SK-N-SH treated with all-trans-retinoic acid at 6 μM for 48 hours (cell line): ENCODE results near the gene ZNF217.
"Not testable (repeated sequence)": the region's sequence is repeated elsewhere in the genome, so short reads cannot be mapped to it uniquely, and the experiment has no call there.

ENCODE experiments used
- ATAC-seq: fragments of 200-7000 bp; cut with Tn5 transposase; 3 replicates; pipeline ENCODE4 v1.9.1; 2020; ENCODE audit warnings: mild to moderate bottlenecking, moderate library complexity
- BACH2 ChIP-seq: fragments of 250-450 bp; sonication (Bioruptor Pico); IDR thresholded peaks from 2 replicates; pipeline ENCODE4 v1.9.0; 2021; ENCODE audit warnings: mild to moderate bottlenecking, borderline replicate concordance
- CSDC2 ChIP-seq: fragments of 250-450 bp; sonication (Bioruptor Pico); IDR thresholded peaks from 2 replicates; pipeline ENCODE4 v1.5.0; 2020; ENCODE audit warnings: mild to moderate bottlenecking, moderate library complexity
- CSRNP3 ChIP-seq: fragments of 250-450 bp; sonication (Bioruptor Pico); IDR thresholded peaks from 2 replicates; pipeline ENCODE4 v1.5.1; 2021; ENCODE audit warnings: mild to moderate bottlenecking, moderate library complexity
- ESRRG ChIP-seq: fragments of 250-450 bp; sonication (Bioruptor Pico); IDR thresholded peaks from 2 replicates; pipeline ENCODE4 v1.6.1; 2021; ENCODE audit warnings: mild to moderate bottlenecking
- GLIS3 ChIP-seq: fragments of 250-450 bp; sonication (Bioruptor Pico); IDR thresholded peaks from 2 replicates; pipeline ENCODE4 v1.5.0; 2020; ENCODE audit warnings: mild to moderate bottlenecking, moderate library complexity
- ISL1 ChIP-seq: fragments of 250-450 bp; sonication (Bioruptor Pico); IDR thresholded peaks from 2 replicates; pipeline ENCODE4 v2.1.2; 2022; ENCODE audit warnings: mild to moderate bottlenecking, moderate library complexity
- OSR1 ChIP-seq: fragments of 250-450 bp; sonication (Bioruptor Pico); IDR thresholded peaks from 2 replicates; pipeline ENCODE4 v1.8.0; 2022; ENCODE audit warnings: moderate library complexity, mild to moderate bottlenecking, inconsistent platforms
- POU6F1 ChIP-seq: fragments of 250-450 bp; sonication (Bioruptor Pico); IDR thresholded peaks from 2 replicates; pipeline ENCODE4 v1.8.0; 2021; ENCODE audit warnings: low read depth, mild to moderate bottlenecking, moderate library complexity, borderline replicate concordance
- PPARA ChIP-seq: fragments of 250-450 bp; sonication (Bioruptor Pico); IDR thresholded peaks from 2 replicates; pipeline ENCODE4 v1.5.0; 2020; ENCODE audit warnings: mild to moderate bottlenecking, borderline replicate concordance
- RARB ChIP-seq: fragments of 250-450 bp; sonication (Bioruptor Pico); IDR thresholded peaks from 2 replicates; pipeline ENCODE4 v1.8.0; 2021; ENCODE audit warnings: mild to moderate bottlenecking, moderate library complexity
- SNAI2 ChIP-seq: fragments of 250-450 bp; sonication (Bioruptor Pico); IDR thresholded peaks from 2 replicates; pipeline ENCODE4 v1.5.0; 2020; ENCODE audit warnings: mild to moderate bottlenecking, moderate library complexity
- TCF4 ChIP-seq: fragments of 250-450 bp; sonication (Bioruptor Pico); IDR thresholded peaks from 2 replicates; pipeline ENCODE4 v1.8.0; 2021; ENCODE audit warnings: mild to moderate bottlenecking, moderate library complexity, borderline replicate concordance
- TOX ChIP-seq: fragments of 250-450 bp; sonication (Bioruptor Pico); IDR thresholded peaks from 2 replicates; pipeline ENCODE4 v1.8.0; 2021; ENCODE audit warnings: mild to moderate bottlenecking, moderate library complexity, borderline replicate concordance
- TSHZ2 ChIP-seq: fragments of 250-450 bp; sonication (Bioruptor Pico); IDR thresholded peaks from 2 replicates; pipeline ENCODE4 v1.5.0; 2020; ENCODE audit warnings: mild to moderate bottlenecking, moderate library complexity
- ZFP3 ChIP-seq: fragments of 250-450 bp; sonication (Bioruptor Pico); IDR thresholded peaks from 2 replicates; pipeline ENCODE4 v1.5.0; 2020; ENCODE audit warnings: mild to moderate bottlenecking, moderate library complexity
- ZFP30 ChIP-seq: fragments of 450-650 bp; formaldehyde crosslinking; IDR thresholded peaks from 2 replicates; pipeline ENCODE4 v1.5.0; 2022; ENCODE audit warnings: mild to moderate bottlenecking, moderate library complexity
- ZNF565 ChIP-seq: fragments of 450-650 bp; formaldehyde crosslinking; conservative IDR thresholded peaks from 2 replicates; pipeline ENCODE4 v1.5.0; 2020; ENCODE audit warnings: low read depth, mild to moderate bottlenecking, moderate library complexity
- ZNF70 ChIP-seq: fragments of 450-650 bp; formaldehyde crosslinking; IDR thresholded peaks from 2 replicates; pipeline ENCODE4 v1.5.0; 2020; ENCODE audit warnings: mild to moderate bottlenecking, moderate library complexity
- TF ChIP-seq, protein P1 (sequence below): fragments of 250-450 bp; sonication (Bioruptor Pico); IDR thresholded peaks from 2 replicates; pipeline ENCODE4 v1.8.0; 2020; ENCODE audit warnings: mild to moderate bottlenecking, moderate library complexity, borderline replicate concordance
- TF ChIP-seq, protein P2 (sequence below): fragments of 250-450 bp; sonication (Bioruptor Pico); IDR thresholded peaks from 2 replicates; pipeline ENCODE4 v1.5.1; 2020; ENCODE audit warnings: low read depth, mild to moderate bottlenecking, moderate library complexity

The ZNF217 gene

DNA sequence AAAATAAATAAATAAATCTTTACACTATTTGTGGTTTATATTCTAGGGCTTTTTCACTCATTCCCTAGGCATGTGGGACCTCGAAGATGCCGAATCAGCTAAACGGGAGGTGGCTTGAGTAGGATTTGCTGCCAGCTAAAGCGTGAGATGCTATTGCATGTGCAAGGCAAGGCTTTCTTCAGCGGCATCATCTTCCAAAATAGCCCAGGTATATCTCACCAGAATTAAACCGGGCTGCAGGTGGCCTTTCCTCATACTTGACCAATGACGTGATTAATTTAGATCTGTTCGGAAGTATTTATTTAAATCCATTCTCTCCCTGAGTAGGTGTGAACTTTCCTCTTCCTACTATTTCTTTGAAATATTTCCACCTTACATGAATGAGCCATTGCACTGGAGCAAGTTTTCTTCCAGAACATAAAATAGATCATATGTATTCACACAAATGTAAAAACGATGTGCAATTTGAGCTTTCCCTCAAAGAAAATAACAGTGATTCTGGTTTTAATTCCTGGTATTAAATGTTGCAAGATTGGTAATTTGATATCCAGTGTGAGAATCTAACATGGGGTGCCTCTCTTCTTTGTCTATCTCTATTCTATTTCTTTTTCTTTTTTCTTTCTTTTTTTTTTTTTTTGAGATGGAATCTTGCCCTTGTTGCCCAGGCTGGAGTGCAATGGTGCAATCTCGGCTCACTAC lies 24.3 kb upstream of the ZNF217 start (continued):
- TF ChIP-seq TSHZ2 (CRISPR knock-in tag) (no peak), CSDC2 (CRISPR knock-in tag) (no peak)

GRCh38 chr20:53616489-53616888 lies 22.9 kb upstream of the ZNF217 start:
- not testable (repeated sequence) for ATAC-seq

DNA sequence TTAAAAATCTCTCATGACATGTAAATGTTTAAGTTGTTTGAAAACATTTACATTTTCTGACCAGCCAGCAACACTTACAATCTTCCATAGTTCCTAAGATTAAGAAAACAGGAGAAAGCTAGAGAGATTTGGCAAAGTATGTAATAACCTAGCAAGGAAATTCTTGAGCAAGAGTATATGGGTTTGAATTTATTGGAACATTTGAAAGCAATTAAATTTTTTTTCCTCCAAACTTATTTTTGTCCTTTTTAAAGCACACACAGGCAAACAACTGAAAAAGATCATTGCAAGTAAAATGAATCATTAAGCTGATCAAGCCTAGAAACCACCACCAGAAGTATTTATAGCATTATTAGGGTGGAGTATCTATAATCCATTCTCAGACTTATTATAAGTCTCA lies 20.1 kb upstream of the ZNF217 start:
- ATAC-seq = no peak
- TF ChIP-seq TCF4 (CRISPR knock-in tag) = no peak
- no peak for TF ChIP-seq CSDC2 (CRISPR knock-in tag)
- no peak for TF ChIP-seq ZFP3
- TF ChIP-seq, protein P1, sequence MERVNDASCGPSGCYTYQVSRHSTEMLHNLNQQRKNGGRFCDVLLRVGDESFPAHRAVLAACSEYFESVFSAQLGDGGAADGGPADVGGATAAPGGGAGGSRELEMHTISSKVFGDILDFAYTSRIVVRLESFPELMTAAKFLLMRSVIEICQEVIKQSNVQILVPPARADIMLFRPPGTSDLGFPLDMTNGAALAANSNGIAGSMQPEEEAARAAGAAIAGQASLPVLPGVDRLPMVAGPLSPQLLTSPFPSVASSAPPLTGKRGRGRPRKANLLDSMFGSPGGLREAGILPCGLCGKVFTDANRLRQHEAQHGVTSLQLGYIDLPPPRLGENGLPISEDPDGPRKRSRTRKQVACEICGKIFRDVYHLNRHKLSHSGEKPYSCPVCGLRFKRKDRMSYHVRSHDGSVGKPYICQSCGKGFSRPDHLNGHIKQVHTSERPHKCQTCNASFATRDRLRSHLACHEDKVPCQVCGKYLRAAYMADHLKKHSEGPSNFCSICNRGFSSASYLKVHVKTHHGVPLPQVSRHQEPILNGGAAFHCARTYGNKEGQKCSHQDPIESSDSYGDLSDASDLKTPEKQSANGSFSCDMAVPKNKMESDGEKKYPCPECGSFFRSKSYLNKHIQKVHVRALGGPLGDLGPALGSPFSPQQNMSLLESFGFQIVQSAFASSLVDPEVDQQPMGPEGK (CRISPR knock-in tag) = no peak
- TF ChIP-seq ZNF565 (CRISPR knock-in tag) = no peak
- no peak for TF ChIP-seq PPARA
- no peak for TF ChIP-seq TOX
- no peak for TF ChIP-seq ESRRG
- TF ChIP-seq ISL1 = no peak
- no peak for TF ChIP-seq SNAI2 (CRISPR knock-in tag)
- TF ChIP-seq CSRNP3 (CRISPR knock-in tag) = no peak
- no peak for TF ChIP-seq OSR1 (CRISPR knock-in tag)
- no peak for TF ChIP-seq GLIS3
- TF ChIP-seq POU6F1 (CRISPR knock-in tag) = no peak
- TF ChIP-seq RARB (CRISPR knock-in tag) = no peak
- TF ChIP-seq BACH2 (CRISPR knock-in tag) = no peak
- TF ChIP-seq ZFP30 = no peak
- TF ChIP-seq, protein P2, sequence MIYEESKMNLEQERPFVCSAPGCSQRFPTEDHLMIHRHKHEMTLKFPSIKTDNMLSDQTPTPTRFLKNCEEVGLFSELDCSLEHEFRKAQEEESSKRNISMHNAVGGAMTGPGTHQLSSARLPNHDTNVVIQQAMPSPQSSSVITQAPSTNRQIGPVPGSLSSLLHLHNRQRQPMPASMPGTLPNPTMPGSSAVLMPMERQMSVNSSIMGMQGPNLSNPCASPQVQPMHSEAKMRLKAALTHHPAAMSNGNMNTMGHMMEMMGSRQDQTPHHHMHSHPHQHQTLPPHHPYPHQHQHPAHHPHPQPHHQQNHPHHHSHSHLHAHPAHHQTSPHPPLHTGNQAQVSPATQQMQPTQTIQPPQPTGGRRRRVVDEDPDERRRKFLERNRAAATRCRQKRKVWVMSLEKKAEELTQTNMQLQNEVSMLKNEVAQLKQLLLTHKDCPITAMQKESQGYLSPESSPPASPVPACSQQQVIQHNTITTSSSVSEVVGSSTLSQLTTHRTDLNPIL = no peak
- TF ChIP-seq ZNF70 = no peak

DNA sequence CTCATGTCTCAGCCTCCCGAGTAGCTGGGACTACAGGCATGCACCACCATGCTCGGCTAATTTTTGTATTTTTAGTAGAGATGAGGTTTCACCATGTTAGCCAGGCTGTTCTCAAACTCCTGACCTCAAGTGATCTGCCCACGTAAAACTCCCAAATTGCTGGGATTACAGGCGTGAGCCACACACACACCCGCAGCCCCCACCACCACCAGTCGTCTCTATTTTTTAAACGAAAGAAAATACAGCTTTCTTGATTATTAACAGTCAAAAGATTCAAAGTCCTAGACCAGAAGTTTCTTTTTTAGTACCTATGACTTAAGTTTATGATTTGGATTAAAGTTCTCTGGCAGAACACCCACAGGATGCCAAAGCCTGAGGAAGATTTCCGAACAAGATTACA lies 18.6 kb upstream of the ZNF217 start:
- not testable (repeated sequence) for ATAC-seq
